NCI-H510A (cell line): ENCODE measurements around the gene MSTN.

Experiments
- DNase-seq: peaks from one replicate; lab custom pipeline; 2025; lab: John Stamatoyannopoulos, UW

The MSTN gene

DNA sequence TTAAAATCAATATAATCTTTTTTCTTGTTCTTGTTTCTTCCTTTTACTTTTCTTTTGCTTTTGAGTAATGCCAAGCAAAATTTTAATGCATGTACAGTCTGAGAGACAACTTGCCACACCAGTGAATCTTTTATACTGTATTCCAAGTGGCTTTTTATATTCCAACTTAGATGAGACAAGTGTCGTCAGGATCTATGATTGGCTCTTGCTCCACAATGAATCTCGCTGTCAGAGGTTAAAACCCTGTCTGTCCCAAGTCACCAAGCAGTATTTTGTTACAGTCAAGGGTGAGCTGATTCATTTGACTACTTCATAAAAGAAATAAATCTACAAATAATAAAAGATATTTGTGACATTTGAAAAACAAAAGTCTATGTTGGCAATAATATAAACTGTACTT lies at the start of gene MSTN:
MSTN (minus strand) TSS at position 129 of the 400 bp plus-strand sequence. CDS start 133 bp downstream, outside the sequence.
- DNase-seq, result no peak

DNA sequence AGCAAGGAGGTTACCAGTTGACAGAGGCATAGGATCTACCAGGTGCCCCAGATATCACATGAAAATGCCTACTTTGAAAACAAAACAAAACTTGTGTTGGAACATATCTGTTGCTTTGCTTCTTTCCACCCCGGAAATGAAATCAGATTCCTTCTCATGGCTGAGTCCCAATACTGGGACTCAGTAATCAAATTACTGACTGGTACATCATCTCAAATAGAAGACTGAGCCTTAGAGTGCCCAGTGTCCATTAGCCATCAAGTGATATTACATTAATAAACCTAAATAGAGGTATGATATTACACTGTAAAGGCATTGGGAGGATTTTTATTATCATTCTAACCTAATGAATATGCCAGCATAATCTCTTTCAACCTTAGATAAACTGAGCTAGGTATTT lies 48.6 kb upstream of the MSTN start:
- no peak for DNase-seq

DNA sequence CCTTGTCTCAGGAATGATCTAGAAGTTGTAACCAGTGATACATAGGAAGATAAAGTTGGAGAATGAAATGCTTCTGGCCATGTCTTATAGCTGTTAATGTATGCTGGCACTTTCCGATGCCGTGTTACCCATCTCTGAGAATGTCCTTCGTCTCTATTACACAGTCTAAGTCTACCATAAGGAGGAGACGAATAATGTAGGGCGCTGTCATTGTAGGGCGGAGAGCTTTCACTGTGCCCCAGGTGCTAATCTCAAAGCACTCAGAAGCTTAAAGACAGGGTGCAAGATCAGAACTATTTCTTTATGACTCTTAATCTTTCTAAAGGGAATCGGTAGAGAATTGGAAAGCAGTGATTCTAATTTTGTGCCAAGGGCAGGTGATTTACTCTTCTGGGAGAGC lies 48.2 kb upstream of the MSTN start:
- DNase-seq, result no peak

DNA sequence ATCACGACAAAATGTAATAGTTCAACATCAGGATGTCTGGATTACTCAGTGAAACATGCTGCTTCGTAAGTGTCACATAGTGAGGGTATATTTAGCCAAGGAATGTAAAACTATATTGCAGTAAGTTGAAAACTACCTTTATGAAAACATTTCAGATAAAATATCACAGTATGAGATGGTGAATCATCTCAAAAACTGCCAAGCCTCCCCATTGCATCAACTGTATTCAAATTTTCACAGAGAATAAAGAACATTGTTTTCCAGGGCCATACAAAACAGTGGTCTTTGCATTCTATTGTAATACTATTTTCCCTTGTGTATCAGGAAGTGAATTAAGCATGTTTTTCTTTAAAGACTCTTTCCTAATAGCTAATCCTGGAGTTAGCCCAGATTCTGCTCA lies 47.6 kb upstream of the MSTN start:
- DNase-seq, result no peak

DNA sequence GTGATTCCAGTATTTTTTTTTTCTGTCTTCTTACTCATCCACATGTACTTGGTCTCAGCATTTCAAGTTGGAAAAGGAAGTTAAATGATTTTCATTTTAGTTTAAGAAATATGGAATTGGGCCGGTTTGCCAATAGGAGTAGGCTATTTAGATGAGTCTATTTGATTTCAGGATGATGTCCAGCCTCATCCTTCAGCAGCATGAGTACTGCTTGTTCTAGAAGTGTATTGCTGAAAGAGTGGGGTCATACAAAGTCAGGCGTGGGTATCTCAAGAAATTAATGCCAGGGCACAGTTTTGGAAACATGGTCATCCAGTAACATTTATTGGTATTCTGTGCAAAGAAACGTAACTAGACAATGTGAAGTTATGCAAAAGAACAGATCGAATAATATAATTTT lies 44.9 kb upstream of the MSTN start:
- DNase-seq, result no peak

DNA sequence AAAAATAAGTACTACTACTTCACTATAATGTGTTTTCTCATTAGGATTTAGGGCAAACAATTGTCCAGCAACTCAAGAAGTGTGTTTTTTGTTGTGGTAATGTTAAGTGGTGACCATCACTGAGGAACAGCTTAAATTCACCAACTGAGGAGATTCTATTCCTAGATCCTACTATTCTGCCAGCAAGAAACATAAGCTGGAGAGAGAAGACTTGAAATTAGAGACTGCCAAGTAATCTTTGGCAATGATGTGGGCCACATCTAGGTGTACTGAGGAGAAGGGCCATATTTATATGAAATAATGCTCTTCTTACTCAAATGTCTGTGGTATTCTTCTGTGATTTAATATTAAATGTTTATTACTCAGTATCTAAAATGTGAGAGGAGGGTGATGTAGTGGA lies 44.3 kb upstream of the MSTN start:
- DNase-seq, result no peak

DNA sequence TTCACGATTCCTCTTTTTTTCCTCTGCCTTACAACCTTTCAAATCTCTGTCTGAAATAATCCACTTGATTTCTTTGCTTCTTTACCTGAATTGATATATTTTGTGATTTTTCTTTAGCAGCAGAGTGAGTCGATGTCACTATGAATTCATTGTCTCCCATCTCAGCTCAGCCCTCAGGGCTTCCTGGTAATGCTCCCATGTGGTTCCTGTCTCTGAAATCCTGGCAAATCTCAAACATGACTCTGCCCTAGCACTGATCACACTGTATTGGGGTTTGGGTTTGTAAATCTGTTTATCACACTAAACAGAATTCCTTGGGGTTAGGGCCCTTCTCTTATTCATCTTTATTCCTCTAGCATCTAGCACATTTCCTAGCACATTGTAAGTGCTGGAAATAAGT lies 43.0 kb upstream of the MSTN start:
- no peak for DNase-seq

DNA sequence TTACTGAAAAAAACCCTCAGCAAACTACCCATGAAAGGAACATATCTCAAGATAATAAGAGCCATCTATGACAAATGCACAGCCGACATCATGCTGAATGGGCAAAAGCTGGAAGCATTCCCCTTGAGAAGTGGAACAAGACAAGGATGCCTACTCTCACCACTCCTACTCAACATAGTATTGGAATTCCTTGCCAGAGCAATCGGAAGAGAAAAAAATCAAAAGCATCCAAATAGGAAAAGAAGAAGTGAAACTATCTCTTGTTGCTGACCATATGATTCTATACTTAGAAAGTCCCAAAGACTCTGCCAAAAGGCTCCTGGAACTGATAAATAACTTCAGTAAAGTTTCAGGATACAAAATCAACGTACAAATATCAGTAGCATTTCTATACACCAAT lies 40.6 kb upstream of the MSTN start:
- no peak for DNase-seq

DNA sequence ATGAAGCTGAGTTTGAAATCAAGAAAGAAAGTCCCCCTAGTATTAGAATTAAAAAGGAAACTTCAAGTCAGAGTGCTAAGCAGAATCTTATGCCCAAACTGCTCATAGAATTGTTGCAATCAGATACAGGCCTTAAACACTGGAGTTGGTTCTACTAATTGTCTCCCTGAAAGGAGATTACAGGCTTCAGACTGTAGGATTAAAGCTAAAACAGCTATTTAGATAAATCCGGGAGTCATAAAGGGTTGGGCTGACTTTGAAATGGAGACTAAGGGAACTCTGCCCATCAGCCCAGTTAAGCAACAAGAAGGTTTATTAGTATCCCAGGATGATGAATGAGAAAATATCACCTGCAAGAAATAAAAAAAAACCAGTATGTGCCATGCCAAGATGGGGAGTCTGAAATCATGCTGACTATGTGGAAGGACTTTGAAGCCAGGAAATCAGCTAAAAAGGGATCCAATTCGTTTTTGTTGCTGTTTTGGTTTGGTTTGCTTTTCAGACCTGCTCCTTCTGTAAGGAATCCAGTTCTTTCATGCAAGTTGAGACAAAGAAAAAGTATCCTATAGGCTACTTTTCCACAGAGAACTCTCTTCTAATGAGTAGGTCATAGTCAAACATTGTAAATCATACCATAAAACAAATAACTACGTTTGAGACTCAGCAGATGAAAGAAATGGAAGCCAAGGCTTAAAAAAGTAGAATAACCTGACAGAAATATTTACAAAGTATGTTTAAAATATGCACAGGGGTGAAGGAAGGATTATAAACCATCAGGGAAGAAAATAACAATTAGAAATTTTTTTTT lies 37.6 kb upstream of the MSTN start:
- no peak for DNase-seq

DNA sequence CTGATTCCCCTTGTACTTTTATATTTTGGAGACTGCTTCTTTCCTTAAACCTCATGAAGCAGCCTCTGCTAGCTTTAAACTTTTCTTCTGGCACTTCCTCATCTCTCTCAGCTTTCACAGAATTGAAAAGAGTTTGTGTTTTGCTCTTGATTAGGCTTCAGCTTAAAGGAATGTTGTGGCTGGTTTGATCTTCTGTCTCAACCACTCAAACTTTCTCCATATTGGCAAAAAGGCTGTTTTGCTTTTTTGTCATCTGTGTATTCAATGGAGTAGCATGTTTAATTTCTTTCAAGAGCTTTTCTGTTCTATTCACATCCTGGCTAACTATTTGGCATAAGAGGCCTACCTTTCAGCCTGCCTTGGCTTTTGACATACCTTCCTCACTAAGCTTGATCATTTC lies 36.3 kb upstream of the MSTN start:
- no peak for DNase-seq

DNA sequence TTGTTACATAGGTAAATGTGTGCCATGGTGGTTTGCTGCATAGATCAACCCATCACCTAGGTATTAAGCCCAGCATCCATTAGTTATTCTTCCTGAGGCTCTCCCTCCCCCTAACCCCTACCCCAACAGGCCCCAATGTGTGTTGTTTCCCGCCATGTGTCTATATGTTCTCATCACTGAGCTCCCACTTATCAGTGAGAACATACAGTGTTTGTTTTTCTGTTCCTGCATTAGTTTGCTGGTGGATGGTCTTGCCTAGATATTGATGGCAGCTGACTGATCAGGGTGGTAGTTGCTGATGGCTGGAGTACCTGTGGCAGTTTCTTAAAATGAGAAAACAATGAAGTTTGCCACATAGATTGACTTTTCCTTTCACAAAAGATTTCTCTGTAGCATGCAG lies 34.6 kb upstream of the MSTN start:
- no peak for DNase-seq

DNA sequence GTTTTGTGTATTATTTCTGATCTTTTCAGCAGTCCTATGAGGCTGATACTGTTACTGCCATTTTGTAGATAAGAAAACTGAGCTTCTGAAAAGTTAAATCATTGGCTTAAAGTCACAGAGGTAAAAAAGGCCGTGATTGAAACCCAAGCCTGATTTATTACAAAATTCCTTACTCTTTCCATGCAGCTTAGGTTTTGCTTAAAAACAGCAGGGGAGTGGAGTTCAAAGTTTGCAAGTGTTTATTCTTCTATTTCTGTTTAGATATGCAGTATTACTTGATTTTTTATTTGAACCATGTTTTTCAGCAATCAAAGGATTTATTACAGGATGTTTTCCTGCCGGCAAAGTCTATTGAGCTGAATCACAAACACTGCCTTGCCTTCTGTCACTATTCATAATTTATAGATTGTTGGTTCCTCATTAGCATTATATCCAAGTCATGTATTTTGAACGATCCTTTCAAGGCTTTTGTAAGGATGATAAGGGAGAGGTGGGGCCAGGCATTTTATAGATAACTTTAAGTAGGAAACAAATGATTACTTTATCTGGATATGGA lies 31.9 kb upstream of the MSTN start:
- DNase-seq, result no peak

DNA sequence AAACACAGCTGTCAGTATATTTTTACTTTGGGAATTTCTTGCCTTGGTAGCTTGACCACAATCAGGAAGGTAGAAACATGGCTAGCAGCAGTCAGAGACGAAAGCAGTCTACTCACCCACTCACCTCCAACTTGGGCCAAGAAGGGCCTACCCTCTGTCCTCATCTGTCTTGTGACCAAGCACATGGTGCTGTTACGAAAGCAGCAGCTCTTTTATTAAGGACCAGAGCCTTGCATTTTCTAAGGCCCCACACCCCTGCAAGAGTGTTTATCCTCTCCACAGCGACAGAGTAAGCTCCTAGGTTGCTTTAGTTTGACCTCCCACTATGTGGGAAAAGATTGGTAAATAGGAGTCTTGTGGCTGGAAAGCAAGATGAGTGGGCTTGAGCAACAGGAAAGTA lies 31.3 kb upstream of the MSTN start:
- no peak for DNase-seq

DNA sequence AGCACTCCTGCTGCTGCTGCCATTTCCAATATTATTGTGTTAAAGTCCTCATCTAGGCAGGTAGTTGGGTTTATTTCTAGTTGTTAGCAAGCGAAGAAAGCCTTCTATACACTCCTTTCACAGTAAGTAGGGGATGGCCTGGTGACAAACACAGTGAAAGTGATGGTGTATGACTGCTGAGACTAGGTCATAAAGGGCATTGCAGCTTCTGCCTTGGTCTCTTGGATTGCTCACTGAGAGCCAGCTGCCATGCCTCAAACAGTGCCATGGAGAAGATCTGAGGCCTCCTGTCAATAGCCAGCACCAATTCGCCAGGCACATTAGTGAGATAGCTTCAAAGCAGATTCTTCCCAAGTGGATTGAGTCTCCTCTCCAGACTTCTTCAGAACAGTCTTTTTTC lies 27.6 kb upstream of the MSTN start:
- DNase-seq, result no peak

DNA sequence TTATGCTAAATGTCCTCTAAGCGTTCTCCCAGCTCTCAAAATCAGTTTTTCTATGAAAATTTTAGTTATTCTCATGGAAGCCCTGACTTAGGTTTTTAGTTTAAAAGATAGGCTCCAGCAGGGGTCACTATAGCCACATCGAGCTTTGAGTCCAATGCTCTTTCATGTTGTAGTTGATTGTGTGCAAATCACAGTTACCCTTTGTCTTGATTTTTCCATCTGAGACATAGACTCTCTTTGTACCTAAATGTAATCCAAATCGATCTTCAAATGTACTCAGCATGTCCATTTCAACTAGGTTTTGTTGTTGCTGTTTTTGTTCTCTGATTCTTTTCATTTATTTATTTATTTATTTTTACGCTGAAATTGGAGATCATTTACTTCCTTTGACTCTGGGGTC lies 26.4 kb upstream of the MSTN start:
- peak; percentile 25 for DNase-seq

DNA sequence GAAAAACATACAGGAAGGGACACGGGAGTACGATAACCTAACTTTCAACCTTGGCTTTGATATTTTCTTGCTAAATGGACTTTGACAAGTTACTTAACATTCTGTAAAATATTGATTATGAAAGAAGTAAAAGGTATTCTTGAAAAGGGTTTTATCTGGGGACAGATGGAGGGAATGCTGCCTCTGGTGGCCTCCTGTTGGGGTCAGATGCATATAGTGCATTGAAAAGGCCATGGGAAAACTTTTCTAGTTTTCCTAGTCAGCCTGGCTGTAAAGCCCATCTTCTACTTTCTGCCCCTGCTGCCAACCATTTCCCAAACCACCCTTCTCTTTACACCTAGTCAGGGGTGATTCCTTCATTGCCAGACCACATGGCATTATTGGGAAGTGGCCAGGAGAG lies 22.2 kb upstream of the MSTN start:
- DNase-seq, result no peak

DNA sequence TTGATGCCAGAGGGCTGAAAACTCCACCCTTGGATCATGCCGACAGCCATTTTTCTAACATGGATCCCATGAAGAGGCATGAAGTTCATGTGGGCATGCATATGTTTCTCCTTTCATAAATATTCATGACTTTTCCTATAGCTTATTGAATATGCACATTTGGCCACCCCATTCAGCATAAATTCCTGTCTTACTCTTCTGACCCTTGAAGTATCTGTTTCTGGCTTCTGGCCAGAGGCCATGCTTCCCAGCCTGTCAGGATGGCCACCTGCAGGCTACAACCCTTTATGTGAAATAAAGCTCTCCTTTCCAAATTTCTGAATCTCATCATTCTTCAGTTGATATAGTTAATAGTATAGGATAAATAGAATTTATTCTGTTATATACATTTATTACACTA lies 19.6 kb upstream of the MSTN start:
- no peak for DNase-seq

DNA sequence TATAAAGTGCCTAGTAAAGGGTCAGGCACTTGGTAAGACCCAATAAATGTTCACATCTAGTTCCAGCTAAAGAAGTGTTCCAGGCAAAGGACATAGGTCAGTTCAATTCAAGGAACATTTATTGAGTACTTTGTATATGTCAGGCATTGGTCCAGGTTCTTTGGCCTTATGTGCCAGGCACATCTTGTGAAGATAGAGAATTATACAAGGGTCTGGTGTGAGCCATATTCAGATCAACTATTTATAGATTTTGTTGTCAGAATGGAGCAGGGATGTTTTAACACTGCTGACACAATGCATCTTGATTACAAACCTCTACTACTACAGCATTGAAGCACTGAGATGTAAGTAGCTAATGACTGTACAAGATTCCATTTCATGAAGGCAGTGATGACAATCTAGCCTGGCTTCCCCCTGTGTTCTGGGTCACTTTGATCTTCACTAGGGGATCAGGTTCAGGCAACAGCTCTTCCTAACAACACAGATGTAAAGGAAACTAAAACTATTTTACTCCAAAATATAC lies 18.1 kb upstream of the MSTN start:
- DNase-seq, result no peak

DNA sequence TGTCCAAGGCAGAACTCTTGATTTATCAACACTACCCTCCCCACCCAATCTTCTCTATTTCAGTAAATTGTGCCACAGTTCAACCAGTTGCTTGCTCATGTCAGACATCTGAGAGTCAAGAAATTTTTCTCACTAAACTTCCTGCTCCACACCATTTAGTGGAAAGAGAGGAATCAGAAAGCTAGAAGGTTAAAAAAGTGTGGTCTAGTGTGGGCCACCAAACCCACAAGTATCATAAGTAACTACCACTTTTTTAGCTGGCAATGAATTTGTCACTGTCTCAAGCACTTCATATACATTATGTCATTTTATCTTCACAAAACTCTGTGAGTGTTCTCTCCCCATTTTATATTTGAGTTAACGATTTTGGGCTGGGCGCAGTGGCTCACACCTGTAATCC lies 16.6 kb upstream of the MSTN start:
- DNase-seq, result no peak

DNA sequence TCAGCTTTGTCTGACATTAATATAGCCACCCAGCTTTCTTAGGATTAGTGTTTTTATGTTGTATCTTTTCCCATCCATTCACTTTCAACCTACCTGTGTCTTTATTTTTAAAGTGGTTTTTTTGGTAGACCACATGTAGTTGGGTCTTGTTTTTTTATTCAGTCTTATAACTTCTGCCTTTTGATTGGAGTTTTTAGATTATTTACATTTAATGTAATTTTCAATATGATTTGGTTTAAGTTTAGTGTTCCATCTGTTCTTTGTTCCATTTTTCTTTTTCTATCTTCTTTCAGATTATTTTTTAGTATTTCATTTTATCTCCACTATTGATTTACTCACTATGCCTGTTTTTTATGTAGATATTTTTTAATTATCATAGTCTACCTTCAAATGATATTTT lies 13.1 kb upstream of the MSTN start:
- no peak for DNase-seq

DNA sequence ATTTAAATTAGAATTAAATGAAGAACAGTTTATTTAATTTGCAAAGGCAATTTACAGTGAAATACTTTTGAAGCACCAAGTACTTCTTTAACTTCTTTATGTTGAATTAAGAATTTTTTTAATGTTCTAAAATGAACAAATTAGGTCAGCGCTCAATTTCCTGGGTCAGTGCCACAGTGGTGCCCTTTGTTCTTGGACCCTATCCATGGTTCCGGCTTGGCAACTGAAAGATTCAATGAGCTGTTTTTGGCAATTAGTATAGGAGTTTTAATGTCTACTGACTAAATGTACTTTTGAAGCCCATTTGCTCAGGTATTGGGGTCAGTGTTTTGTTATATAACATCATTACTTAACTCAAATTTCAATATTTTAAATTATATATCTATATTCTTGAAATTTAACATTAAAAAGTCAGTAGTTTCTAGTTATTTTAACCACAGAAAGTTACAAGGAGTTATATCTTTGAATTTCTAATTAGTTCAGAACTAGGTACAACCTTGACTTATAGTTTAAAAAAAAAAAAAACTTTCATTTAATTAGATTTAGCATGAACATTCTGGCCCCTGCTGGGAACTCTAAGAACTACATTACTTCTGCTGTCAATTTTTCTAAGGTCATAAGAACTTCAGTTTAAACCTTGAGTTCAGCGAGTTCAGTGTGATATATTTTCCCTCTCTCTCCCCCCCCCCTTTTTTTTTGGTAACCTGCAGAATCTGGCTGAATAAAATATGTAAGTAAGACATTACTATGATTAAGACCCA lies 7.6 kb upstream of the MSTN start:
- DNase-seq, result peak; percentile 6

DNA sequence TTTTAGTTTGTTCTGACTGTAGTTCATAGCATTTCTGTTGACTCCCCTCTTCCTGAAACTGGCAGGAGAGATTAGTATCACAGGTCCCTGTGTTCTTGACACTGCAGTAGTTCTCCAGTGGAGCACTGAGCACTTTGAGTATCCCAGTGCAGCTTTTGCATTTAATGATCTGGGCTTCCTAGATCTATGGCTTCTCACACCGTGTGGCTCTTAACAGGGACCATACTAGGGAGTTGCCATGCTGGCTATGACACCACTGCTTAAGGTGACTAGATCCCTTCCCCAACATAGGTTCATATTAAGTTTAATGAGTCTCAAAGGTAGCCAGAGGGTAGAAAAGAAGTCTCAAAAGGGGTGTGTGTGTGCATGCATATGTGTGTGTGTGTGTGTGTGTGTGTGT lies 6.2 kb upstream of the MSTN start:
- DNase-seq, result no peak

DNA sequence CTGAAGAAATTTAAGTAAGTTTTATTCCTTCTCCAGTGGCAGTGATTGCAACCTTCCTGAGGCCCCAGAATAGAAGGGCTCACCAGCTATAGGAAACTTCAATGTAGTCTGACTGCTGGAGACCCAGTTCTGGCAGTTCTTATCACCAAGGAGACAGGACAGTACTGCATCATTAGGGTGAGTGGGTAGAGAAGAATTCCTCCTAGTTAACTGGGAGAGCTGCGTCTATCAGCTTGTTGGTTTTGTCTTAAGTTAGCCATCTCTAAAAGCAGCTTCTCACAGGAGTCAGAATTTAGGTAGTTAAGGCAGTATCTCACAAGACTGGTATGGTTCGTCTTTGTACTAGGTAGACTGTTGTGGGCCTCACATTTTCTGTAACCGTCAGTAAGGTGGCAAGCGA lies 3.3 kb upstream of the MSTN start:
- no peak for DNase-seq
